Sigmoid colon (tissue), 4 donors: ENCODE data around the gene KLK6.

Experiments used
- CTCF ChIP-seq, 4 experiments: fragments of 450-650 bp in 3 of 4; fragments of 200-600 bp in 1 of 4; IDR thresholded peaks; one replicate each; pipeline ENCODE4 v1.5.1; 2016 to 2019; ENCODE audit warnings: antibody characterized with exemption in 4 of 4, mild to moderate bottlenecking in 3 of 4, moderate library complexity in 2 of 4
- EP300 ChIP-seq, 4 donors: sonication (generic); formaldehyde crosslinking; IDR thresholded peaks; one replicate each; pipeline ENCODE4 v1.6.1; 2017; ENCODE audit warnings: antibody characterized with exemption in 4 of 4
- POLR2A ChIP-seq, 2 donors: fragments of 450-650 bp; IDR thresholded peaks; one replicate each; pipeline ENCODE4 v1.6.1; 2016; ENCODE audit warnings: antibody characterized with exemption in 2 of 2, mild to moderate bottlenecking in 2 of 2, moderate library complexity in 2 of 2
- POLR2AphosphoS5 ChIP-seq, 4 donors: sonication (generic); formaldehyde crosslinking; IDR thresholded peaks; one replicate each; pipeline ENCODE4 v1.6.1; 2017; ENCODE audit warnings: antibody characterized with exemption in 4 of 4

GRCh38 chr19:50967929-50968715 lies 1.3 kb downstream of the KLK6 start:
- TF ChIP-seq CTCF (IDR thresholded peaks at IDR 0.05) = no peak
- no peak for TF ChIP-seq POLR2AphosphoS5 (IDR thresholded peaks at IDR 0.05)
- no peak for TF ChIP-seq POLR2A (IDR thresholded peaks at IDR 0.05)
- no peak for TF ChIP-seq EP300 (IDR thresholded peaks at IDR 0.05)
